ENCODE measurements around the gene MORC1. TPM values are rescaled to one million over a fixed set of nuclear protein-coding genes. Genes with fewer than 3 reads are reported as not detected.
"Not testable (repeated sequence)": the region's sequence is repeated elsewhere in the genome, so short reads cannot be mapped to it uniquely, and the experiment has no call there.

Gene MORC1
- total RNA-seq (not detected), polyA plus RNA-seq (not detected), total RNA-seq (0 reads per million in 6 experiments)

- Mint-ChIP-seq H3K27ac (no peak within 1 kb of the TSS), H3K4me3 (no peak within 1 kb of the TSS), H3K36me3 (peaks cover 0 to 5% (median 0%) of the 10 kb centered on the region in 3 donors), H3K9me3 (peaks cover 0 to 9% (median 3%) of the 10 kb centered on the region in 9 donors), H3K4me1 (peaks cover 0 to 7% (median 0%) of the 10 kb centered on the region in 4 donors), H3K27me3 (peaks cover 0 to 3% (median 0%) of the 10 kb centered on the region in 5 donors)
- POLR2A ChIA-PET, result no interaction called here
- DNase-seq (peak in 1 of 10 donors; percentile 61), ATAC-seq (no peak)
These were observed at the start of gene MORC1 for GRCh38 chr3:109117939-109118338. Gene MORC1 (minus strand): TSS chr3:109118134. CDS start chr3:109118059, 75 bp downstream.

GRCh38 chr3:109165905-109166304, 48.0 kb upstream of the MORC1 start:
- no peaks in the 10 kb centered on the region for H3K36me3 Mint-ChIP-seq
- H3K27ac Mint-ChIP-seq, result no peak overlapping the region
- ATAC-seq (no peak), DNase-seq (no peak)
- H3K4me3 Mint-ChIP-seq, result no peak overlapping the region
- POLR2A ChIA-PET, result no interaction called here
- H3K4me1 Mint-ChIP-seq, result no peaks in the 10 kb centered on the region
- peaks cover 0 to 8% (median 4%) of the 10 kb centered on the region in 5 donors for H3K27me3 Mint-ChIP-seq
- peaks cover 0 to 9% (median under 1%) of the 10 kb centered on the region in 9 donors for H3K9me3 Mint-ChIP-seq

GRCh38 chr3:109161487-109162123, 43.7 kb upstream of the MORC1 start:
- peaks cover 0 to 13% (median 5%) of the 10 kb centered on the region in 9 donors for H3K9me3 Mint-ChIP-seq
- POLR2A ChIA-PET, result no interaction called here
- H3K4me1 Mint-ChIP-seq, result no peaks in the 10 kb centered on the region
- H3K27ac Mint-ChIP-seq, result no peak overlapping the region
- H3K27me3 Mint-ChIP-seq, result peaks cover 0 to 5% (median 2%) of the 10 kb centered on the region in 5 donors
- ATAC-seq (no peak), DNase-seq (no peak)
- H3K36me3 Mint-ChIP-seq, result no peaks in the 10 kb centered on the region
- no peak overlapping the region for H3K4me3 Mint-ChIP-seq

- DNase-seq, result no peak
- POLR2A ChIA-PET, result no interaction called here
- Mint-ChIP-seq H3K27ac (no peak overlapping the region), H3K4me1 (no peaks in the 10 kb centered on the region), H3K9me3 (peaks cover 0 to 11% (median 5%) of the 10 kb centered on the region in 9 donors), H3K4me3 (no peak overlapping the region), H3K27me3 (peaks cover 0 to 4% (median 0%) of the 10 kb centered on the region in 5 donors), H3K36me3 (no peaks in the 10 kb centered on the region)
- ATAC-seq, result no peak
These were observed 37.9 kb upstream of the MORC1 start for GRCh38 chr3:109155828-109156227.

GRCh38 chr3:109154979-109155378, 37.0 kb upstream of the MORC1 start:
- no peak overlapping the region for H3K4me3 Mint-ChIP-seq
- ATAC-seq (no peak), DNase-seq (no peak)
- no peak overlapping the region for H3K27ac Mint-ChIP-seq
- POLR2A ChIA-PET, result no interaction called here
- H3K4me1 Mint-ChIP-seq, result no peaks in the 10 kb centered on the region
- no peaks in the 10 kb centered on the region for H3K36me3 Mint-ChIP-seq
- H3K9me3 Mint-ChIP-seq, result peaks cover 0 to 10% (median 4%) of the 10 kb centered on the region in 9 donors
- peaks cover 0 to 4% (median 0%) of the 10 kb centered on the region in 5 donors for H3K27me3 Mint-ChIP-seq

GRCh38 chr3:109152320-109152719, 34.4 kb upstream of the MORC1 start:
- Mint-ChIP-seq H3K27ac (no peak overlapping the region), H3K4me1 (no peaks in the 10 kb centered on the region), H3K36me3 (no peaks in the 10 kb centered on the region), H3K9me3 (peaks cover 0 to 7% (median 0%) of the 10 kb centered on the region in 9 donors), H3K27me3 (peaks cover 0 to 4% (median 0%) of the 10 kb centered on the region in 5 donors), H3K4me3 (no peak overlapping the region)
- ATAC-seq (no peak), DNase-seq (no peak)
- POLR2A ChIA-PET, result no interaction called here

- Mint-ChIP-seq H3K4me1 (no peaks in the 10 kb centered on the region), H3K4me3 (no peak overlapping the region), H3K27ac (no peak overlapping the region), H3K27me3 (peaks cover 0 to 6% (median 5%) of the 10 kb centered on the region in 5 donors), H3K9me3 (peaks cover 0 to 11% (median 4%) of the 10 kb centered on the region in 9 donors), H3K36me3 (no peaks in the 10 kb centered on the region)
- DNase-seq (no peak), ATAC-seq (no peak)
- POLR2A ChIA-PET, result no interaction called here
These were observed 31.1 kb upstream of the MORC1 start for GRCh38 chr3:109149078-109149477.

GRCh38 chr3:109143646-109144045, 25.7 kb upstream of the MORC1 start:
- Mint-ChIP-seq H3K4me3 (no peak overlapping the region), H3K27me3 (peaks cover 0 to 11% (median 8%) of the 10 kb centered on the region in 5 donors), H3K36me3 (no peaks in the 10 kb centered on the region), H3K4me1 (no peaks in the 10 kb centered on the region), H3K9me3 (peaks cover 0 to 10% (median 2%) of the 10 kb centered on the region in 9 donors), H3K27ac (no peak overlapping the region)
- ATAC-seq (no peak), DNase-seq (no peak)
- POLR2A ChIA-PET, result no interaction called here

GRCh38 chr3:109140318-109140717, 22.4 kb upstream of the MORC1 start:
- POLR2A ChIA-PET, result no interaction called here
- peaks cover 0 to 2% (median 0%) of the 10 kb centered on the region in 9 donors for H3K9me3 Mint-ChIP-seq
- no peaks in the 10 kb centered on the region for H3K4me1 Mint-ChIP-seq
- DNase-seq (no peak), ATAC-seq (no peak)
- no peak overlapping the region for H3K27ac Mint-ChIP-seq
- H3K36me3 Mint-ChIP-seq, result no peaks in the 10 kb centered on the region
- H3K4me3 Mint-ChIP-seq, result no peak overlapping the region
- peaks cover 0 to 11% (median 6%) of the 10 kb centered on the region in 5 donors for H3K27me3 Mint-ChIP-seq

- no peak for DNase-seq
- POLR2A ChIA-PET, result no interaction called here
- no peak overlapping the region for H3K4me3 Mint-ChIP-seq
- peaks cover 0 to 8% (median 3%) of the 10 kb centered on the region in 5 donors for H3K27me3 Mint-ChIP-seq
- ATAC-seq, result no peak
- no peaks in the 10 kb centered on the region for H3K36me3 Mint-ChIP-seq
- no peak overlapping the region for H3K27ac Mint-ChIP-seq
- no peaks in the 10 kb centered on the region for H3K9me3 Mint-ChIP-seq
- no peaks in the 10 kb centered on the region for H3K4me1 Mint-ChIP-seq
These were observed 19.8 kb upstream of the MORC1 start for GRCh38 chr3:109137761-109138160.

GRCh38 chr3:109136523-109136922, 18.6 kb upstream of the MORC1 start, which contains the start of gene C3orf85:
Gene C3orf85 (plus strand): TSS chr3:109136719. CDS start chr3:109136848, 129 bp downstream.
- Mint-ChIP-seq H3K27ac (no peak within 1 kb of the TSS), H3K4me3 (no peak within 1 kb of the TSS), H3K4me1 (no peaks in the 10 kb centered on the region), H3K9me3 (no peaks in the 10 kb centered on the region), H3K27me3 (peaks cover 0 to 7% (median 3%) of the 10 kb centered on the region in 5 donors), H3K36me3 (no peaks in the 10 kb centered on the region)
- ATAC-seq, result no peak
- DNase-seq, result no peak
- POLR2A ChIA-PET, result no interaction called here

GRCh38 chr3:109133474-109133816, 15.5 kb upstream of the MORC1 start:
- DNase-seq, result not testable (repeated sequence)

GRCh38 chr3:109132801-109133473, 15.0 kb upstream of the MORC1 start:
- Mint-ChIP-seq H3K36me3 (no peaks in the 10 kb centered on the region), H3K27ac (no peak overlapping the region), H3K27me3 (peaks cover 0 to 7% (median 1%) of the 10 kb centered on the region in 5 donors), H3K4me1 (no peaks in the 10 kb centered on the region), H3K9me3 (peaks cover 0 to 3% (median 0%) of the 10 kb centered on the region in 9 donors), H3K4me3 (no peak overlapping the region)
- no peak for DNase-seq
- POLR2A ChIA-PET, result no interaction called here
- ATAC-seq, result no peak

More at GRCh38 chr3:109133474-109133816, 15.5 kb upstream of the MORC1 start:
- POLR2A ChIA-PET, H3K27ac Mint-ChIP-seq, ATAC-seq, H3K4me3 Mint-ChIP-seq, H3K36me3 Mint-ChIP-seq, H3K4me1 Mint-ChIP-seq, H3K27me3 Mint-ChIP-seq, H3K9me3 Mint-ChIP-seq: not testable (repeated sequence)
